Esophagus squamous epithelium (tissue), 4 donors: ENCODE measurements around the gene RBM20.

Source experiments
- POLR2A ChIP-seq, 4 donors: fragments of 450-650 bp; IDR thresholded peaks; one replicate each; pipeline ENCODE4 v1.6.1; 2017; ENCODE audit warnings: antibody characterized with exemption in 4 of 4, mild to moderate bottlenecking in 4 of 4, moderate library complexity in 3 of 4
- TF ChIP-seq, protein P1 (sequence below), 6 experiments: fragments of 450-650 bp in 4 of 6; fragments of 200-600 bp in 2 of 6; sonication (generic) in 2 of 6; IDR thresholded peaks; one replicate each; pipeline ENCODE4 v1.5.1; 2016 to 2019; ENCODE audit warnings: antibody characterized with exemption in 6 of 6, mild to moderate bottlenecking in 4 of 6, moderate library complexity in 4 of 6

DNA sequence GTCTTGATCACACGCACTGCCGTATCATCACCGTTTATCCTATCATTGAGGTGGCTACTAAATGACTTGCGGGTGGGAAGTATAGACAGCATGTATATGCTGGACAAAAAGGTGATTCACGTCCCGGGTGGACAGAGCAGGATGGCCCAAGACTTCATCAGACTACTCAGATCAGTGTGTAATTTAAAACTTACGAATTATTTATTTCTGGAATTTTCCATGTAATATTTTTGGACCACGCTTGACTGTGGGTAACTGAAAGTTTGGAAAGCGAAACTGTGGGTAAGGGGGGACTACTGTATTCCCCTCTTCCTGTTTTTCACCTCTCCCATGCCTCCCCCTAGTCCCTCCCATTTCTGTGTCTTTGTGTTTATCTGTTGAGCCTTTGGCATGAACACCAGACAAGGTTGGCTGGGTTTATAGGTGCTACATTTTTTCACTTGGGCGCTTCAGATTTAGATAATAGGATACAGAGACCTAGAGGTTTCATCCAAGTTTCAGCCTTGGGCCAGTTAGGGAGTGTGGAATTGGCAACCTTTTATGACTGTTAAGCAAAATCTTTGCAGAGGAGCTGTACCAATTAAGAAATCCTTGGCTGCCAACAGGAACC is 55.8 kb downstream of the RBM20 start:
- TF ChIP-seq, protein P1, sequence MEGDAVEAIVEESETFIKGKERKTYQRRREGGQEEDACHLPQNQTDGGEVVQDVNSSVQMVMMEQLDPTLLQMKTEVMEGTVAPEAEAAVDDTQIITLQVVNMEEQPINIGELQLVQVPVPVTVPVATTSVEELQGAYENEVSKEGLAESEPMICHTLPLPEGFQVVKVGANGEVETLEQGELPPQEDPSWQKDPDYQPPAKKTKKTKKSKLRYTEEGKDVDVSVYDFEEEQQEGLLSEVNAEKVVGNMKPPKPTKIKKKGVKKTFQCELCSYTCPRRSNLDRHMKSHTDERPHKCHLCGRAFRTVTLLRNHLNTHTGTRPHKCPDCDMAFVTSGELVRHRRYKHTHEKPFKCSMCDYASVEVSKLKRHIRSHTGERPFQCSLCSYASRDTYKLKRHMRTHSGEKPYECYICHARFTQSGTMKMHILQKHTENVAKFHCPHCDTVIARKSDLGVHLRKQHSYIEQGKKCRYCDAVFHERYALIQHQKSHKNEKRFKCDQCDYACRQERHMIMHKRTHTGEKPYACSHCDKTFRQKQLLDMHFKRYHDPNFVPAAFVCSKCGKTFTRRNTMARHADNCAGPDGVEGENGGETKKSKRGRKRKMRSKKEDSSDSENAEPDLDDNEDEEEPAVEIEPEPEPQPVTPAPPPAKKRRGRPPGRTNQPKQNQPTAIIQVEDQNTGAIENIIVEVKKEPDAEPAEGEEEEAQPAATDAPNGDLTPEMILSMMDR (IDR thresholded peaks at IDR 0.05) = no peak
- no peak for TF ChIP-seq POLR2A (IDR thresholded peaks at IDR 0.05)
